Measurements from ENCODE around the gene CAMK1G.

CAMK1G gene

DNA sequence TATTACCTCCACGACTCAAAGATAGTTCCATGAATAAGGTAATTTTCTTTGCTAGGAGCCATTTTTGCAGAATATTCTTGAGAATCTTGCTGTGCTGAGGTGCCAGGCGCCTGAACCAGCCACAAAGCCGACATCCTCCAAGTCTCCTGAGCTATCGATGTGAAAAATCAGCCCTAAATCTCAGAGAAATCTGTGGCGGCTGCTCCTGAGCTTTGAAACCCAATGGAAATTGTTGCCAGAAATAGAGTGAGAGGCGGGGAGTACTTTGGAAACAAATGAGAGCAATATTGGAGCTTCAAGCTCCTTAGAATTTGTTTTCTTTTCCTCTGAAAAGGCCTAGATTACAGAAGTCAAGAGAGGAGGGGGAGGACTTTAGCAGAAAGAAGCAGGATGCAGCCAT, 6.3 kb downstream of the CAMK1G start:
- TF ChIP-seq, protein P1, sequence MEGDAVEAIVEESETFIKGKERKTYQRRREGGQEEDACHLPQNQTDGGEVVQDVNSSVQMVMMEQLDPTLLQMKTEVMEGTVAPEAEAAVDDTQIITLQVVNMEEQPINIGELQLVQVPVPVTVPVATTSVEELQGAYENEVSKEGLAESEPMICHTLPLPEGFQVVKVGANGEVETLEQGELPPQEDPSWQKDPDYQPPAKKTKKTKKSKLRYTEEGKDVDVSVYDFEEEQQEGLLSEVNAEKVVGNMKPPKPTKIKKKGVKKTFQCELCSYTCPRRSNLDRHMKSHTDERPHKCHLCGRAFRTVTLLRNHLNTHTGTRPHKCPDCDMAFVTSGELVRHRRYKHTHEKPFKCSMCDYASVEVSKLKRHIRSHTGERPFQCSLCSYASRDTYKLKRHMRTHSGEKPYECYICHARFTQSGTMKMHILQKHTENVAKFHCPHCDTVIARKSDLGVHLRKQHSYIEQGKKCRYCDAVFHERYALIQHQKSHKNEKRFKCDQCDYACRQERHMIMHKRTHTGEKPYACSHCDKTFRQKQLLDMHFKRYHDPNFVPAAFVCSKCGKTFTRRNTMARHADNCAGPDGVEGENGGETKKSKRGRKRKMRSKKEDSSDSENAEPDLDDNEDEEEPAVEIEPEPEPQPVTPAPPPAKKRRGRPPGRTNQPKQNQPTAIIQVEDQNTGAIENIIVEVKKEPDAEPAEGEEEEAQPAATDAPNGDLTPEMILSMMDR (IDR thresholded peaks at IDR 0.05; ENCODE audit: extremely low read depth, missing control alignments) = no peak
- DNase-seq (ENCODE audit: low spot score) = no peak

DNA sequence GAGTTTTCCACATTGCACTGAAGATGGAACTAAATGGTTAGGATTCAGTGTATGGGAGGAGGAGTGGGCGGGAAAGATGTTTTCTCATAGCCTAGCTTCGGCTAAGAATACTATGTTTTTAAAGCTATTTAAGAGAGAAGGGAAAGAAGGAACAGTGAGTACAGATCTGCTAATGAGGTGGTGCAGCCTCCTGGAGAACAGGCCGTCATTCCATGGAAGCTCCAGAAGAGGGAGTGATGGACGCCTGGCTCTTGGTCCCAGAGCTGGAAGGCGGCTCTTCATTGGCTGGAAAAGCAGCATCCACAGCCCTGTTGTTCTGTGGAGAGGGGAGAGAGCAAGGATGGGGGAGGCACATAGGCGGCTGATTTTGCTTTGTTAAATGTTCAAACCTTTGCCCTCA, 6.9 kb downstream of the CAMK1G start:
- DNase-seq (ENCODE audit: low spot score) = no peak
- TF ChIP-seq, protein P1 (IDR thresholded peaks at IDR 0.05; ENCODE audit: extremely low read depth, missing control alignments) = no peak

DNA sequence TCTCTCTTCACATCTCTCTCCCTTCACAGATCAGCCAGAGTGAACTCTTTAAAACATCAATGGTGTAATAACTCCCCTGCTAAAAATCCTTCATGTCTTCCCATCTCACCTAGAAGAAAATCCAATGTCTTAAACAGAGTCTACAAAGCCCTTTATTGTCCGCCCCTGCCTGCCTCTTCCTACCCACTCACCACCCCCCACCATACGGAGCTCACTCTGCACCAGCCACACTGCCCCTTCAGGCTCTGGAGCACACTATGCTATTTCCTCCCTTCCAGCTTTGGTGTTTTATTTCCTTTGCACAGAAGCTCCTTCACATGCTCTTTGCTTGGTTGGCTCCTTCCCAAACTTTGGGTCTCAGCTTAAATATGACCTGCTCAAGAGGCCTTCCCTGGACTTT, 10.2 kb downstream of the CAMK1G start:
- no peak for DNase-seq (ENCODE audit: low spot score)
- TF ChIP-seq, protein P1 (IDR thresholded peaks at IDR 0.05; ENCODE audit: extremely low read depth, missing control alignments) = no peak

DNA sequence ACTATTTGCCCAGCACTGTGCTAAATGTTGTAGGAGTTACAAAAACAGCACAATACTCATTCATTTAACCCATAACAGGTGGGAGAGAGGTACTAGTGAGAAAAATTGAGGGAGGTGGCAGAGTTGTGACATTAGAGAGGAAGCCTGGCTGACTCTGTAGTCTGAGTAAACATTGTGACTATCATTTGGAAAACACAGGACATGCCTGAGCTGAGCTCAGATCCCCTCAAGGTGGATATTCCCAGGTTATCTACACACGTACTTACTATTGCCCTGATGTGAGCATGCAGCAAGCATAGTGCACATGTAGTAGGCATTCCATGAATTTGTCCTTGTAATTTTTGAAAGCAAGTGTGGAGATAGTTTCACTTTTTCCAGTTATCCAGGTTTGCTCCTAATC, 10.9 kb downstream of the CAMK1G start:
- TF ChIP-seq, protein P1 (IDR thresholded peaks at IDR 0.05; ENCODE audit: extremely low read depth, missing control alignments) = no peak
- DNase-seq (ENCODE audit: low spot score) = no peak

DNA sequence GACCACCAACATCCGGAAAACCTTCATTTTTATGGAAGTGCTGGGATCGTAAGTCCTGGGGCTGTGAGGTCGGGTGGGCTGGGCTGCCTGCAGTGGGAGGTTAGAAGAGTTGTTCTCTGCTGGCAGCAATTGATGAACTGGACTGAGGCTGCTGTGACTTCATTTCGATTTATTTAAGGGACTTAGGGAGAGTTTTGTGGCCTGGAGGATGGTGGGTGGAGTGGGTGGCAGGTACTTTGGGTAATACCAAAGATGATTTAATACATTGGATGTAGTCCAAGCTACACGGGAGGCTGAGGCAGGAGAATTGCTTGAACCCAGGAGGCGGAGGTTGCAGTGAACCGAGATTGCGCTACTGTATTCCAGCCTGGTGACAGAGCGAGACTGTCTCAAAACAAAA, 11.5 kb downstream of the CAMK1G start:
- DNase-seq (ENCODE audit: low spot score) = no peak
- TF ChIP-seq, protein P1 (IDR thresholded peaks at IDR 0.05; ENCODE audit: extremely low read depth, missing control alignments) = no peak

DNA sequence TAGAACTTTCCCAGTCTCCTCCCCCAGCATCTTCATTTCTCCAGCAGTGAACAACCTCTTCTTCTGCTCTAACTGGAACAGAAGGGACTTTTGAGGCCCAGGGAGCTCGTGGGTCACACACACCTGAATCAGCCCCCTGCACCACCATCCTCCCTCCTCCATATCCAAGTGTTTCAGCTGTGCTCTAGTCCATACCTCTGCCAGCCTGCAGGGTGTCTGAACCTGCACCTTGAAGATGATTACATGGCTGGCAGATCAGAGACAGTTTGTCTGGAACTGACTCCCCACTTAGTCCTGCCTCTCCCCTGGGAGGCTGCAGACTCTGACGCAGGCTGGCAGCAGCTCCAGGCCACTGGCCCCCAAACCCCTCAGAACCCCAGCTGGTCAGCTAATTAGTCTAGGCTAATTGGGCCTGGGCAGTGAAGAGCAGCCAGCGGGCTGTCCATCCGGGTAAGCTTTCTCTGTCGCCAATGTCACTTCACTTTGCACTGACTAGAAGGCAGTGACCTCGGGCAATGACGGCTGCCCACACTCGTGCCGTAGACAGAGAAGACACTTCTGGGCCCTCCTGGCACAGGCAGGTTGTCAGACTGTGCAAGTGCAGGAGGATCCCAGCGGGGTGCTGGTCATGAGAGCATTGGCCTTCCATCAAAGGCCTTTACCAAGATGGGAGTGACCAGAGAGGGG, 12.2 kb downstream of the CAMK1G start:
- no peak for DNase-seq (ENCODE audit: low spot score)
- TF ChIP-seq, protein P1 (IDR thresholded peaks at IDR 0.05; ENCODE audit: extremely low read depth, missing control alignments) = no peak

DNA sequence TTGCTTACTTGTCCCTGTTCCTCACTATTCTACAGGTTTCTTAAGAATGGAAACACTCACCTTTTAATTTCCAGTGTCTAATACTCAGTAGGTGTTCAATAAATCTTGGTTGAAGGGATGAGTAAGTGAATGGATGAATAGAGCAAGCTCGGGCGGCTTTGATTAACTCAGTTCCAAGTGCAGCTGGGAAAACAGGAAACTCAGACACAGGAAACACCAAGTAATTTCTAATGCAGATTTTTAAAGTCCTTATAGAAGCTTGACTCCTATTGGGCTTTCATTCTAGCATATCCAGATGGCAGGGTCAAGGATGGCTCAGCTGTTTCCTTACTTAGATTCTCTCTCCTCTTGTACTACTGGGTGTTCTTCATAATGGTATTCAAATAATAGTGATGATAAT, 14.0 kb downstream of the CAMK1G start:
- no peak for DNase-seq (ENCODE audit: low spot score)
- TF ChIP-seq, protein P1 (IDR thresholded peaks at IDR 0.05; ENCODE audit: extremely low read depth, missing control alignments) = no peak

Measured in GM20000 (cell line).